Retinal pigment epithelial cell (primary cell): ENCODE results near the gene KDM3A.

Experiments
- DNase-seq: peaks from one replicate; pipeline ENCODE4 v3.0.0-alpha.2; 2010; ENCODE audit warnings: low read depth
- H3K4me3 ChIP-seq: 2 replicates; pipeline ENCODE4 v1.5.1; 2011; ENCODE audit warnings: mild to moderate bottlenecking, low read length, control low read depth, moderate library complexity
- CTCF ChIP-seq: conservative IDR thresholded peaks from 2 replicates; pipeline ENCODE4 v1.5.1; 2011; ENCODE audit warnings: low read depth, low read length, control low read depth, inconsistent platforms

Gene KDM3A

GRCh38 chr2:86433137-86433536 lies 8.0 kb upstream of the KDM3A start:
- H3K4me3 ChIP-seq: no peak overlapping the region
- TF ChIP-seq CTCF: no peak
- no peak for DNase-seq

- TF ChIP-seq CTCF: no peak
- DNase-seq: no peak
- H3K4me3 ChIP-seq: no peak overlapping the region
Measured at GRCh38 chr2:86434290-86434689, 6.9 kb upstream of the KDM3A start.

- TF ChIP-seq CTCF: no peak
- no peak for DNase-seq
- no peak overlapping the region for H3K4me3 ChIP-seq
Measured at GRCh38 chr2:86435531-86435930, 5.6 kb upstream of the KDM3A start.

GRCh38 chr2:86436328-86436727 lies 4.8 kb upstream of the KDM3A start:
- TF ChIP-seq CTCF: no peak
- H3K4me3 ChIP-seq: no peak overlapping the region
- no peak for DNase-seq

GRCh38 chr2:86439879-86440630 lies 1.1 kb upstream of the KDM3A start:
- DNase-seq: no peak
- H3K4me3 ChIP-seq: no peak overlapping the region
- TF ChIP-seq CTCF: no peak

GRCh38 chr2:86441392-86441881 lies 266 bp downstream of the KDM3A start:
- no peak for TF ChIP-seq CTCF
- DNase-seq: no peak
- peak overlapping the region; percentile 83 for H3K4me3 ChIP-seq

GRCh38 chr2:86441882-86442641 lies 891 bp downstream of the KDM3A start:
- no peak for DNase-seq
- TF ChIP-seq CTCF: no peak
- H3K4me3 ChIP-seq: peak overlapping the region; percentile 83
